IPS-NIHi7 (cell line): Measurements from ENCODE around the gene FMO3.

Source experiments
- DNase-seq: peaks from one replicate; pipeline ENCODE4 v3.0.0; 2012; ENCODE audit warnings: mixed read lengths; ENCODE audit errors: extremely low spot score

FMO3 gene

DNA sequence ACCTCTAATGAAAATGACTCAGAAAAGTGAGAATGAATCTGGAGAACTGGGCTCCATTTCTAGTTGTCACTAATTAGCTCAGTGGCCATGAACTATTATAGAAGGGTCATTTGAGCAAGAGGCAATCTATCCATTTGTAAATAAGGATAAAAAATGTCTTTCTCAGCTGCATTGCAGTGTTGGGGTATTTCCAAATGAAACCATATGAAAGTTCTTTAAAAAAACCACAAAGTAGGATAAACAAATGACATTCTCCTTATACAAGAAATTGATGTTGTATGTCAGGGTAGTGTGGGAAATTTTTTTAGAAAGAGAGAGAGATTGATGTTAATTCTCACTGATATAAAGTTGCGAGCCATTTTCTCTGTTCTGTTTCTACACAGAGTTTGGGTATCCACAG is 26.0 kb downstream of the FMO3 start:
- DNase-seq = no peak

DNA sequence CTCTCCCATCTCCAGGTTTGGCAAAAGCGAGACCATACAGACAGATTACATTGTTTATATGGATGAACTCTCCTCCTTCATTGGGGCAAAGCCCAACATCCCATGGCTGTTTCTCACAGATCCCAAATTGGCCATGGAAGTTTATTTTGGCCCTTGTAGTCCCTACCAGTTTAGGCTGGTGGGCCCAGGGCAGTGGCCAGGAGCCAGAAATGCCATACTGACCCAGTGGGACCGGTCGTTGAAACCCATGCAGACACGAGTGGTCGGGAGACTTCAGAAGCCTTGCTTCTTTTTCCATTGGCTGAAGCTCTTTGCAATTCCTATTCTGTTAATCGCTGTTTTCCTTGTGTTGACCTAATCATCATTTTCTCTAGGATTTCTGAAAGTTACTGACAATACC is 26.4 kb downstream of the FMO3 start:
- DNase-seq = no peak

DNA sequence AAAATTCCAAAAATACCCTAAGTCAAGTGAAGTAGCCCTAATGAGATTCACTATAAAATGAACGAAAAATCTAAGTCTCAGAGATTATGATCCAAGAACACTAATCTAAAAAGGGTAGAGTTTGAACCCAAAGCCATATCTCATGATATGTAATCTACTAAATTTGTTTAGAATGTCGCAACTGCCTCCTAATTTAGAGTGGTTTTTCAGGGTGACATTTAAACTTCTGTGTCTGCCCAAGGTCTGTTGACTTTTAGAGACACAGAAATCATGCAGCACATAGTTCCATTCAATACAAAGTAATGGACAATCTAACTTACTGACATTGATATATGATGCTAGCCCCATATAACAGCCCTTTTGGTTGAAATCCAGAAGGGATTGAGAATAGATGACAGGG is 28.9 kb downstream of the FMO3 start:
- DNase-seq = no peak

DNA sequence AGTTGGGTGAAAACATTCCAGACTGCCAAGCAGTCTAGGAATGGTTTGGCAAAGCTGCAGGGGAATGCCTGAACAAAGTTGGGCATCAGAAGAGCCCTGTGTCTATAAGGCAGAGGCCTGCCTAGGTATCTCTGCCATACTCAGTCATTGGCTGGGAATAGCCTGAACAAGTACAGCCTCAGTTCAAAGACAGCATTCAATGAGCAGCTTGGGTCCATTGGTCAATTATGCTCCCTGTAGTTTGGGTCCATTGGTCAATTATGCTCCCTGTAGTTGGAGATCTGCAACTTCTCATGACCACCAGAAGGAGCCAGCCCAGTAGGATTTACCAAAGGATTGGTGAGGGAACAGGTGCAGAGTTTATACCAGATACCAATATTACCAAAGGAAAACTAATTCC is 31.6 kb downstream of the FMO3 start:
- DNase-seq = no peak

DNA sequence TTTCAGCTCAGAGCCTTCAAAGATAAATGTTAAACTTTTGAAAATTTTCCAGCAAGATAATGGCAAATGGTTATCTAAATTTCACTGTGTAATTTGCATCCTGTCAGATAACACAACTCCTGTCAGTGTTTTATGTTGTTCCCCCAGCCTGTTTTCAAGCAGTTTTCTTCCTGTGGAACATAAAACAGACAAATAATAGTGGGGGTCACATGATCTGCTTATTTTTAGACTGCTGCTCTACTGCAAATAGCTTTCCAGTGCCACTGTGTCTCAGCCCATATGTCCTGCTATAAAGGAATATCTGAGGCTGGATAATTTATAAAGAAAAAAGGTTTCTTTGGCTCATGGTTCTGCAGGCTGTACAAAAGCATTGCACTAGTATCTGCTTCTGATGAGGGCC is 32.2 kb downstream of the FMO3 start:
- DNase-seq = no peak

DNA sequence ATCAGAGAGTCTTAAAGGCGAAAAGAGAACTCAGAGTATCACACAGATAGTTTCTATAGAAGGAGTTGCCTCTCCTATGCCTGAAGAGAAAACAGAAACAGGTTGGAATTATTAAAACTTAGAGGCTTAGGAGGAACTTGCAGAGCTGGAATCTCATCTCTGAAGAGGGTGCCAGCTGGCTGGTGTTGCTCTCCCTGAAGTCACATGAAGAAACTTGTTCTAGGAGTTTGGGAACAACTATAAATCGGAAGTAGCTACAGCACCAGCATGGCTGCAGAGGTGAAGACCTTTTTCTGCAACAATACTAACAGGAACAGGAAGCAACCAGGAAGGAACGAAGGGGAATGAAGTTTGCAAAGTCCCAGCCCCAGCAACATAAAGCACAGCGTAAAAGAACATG is 35.8 kb downstream of the FMO3 start:
- DNase-seq = no peak

DNA sequence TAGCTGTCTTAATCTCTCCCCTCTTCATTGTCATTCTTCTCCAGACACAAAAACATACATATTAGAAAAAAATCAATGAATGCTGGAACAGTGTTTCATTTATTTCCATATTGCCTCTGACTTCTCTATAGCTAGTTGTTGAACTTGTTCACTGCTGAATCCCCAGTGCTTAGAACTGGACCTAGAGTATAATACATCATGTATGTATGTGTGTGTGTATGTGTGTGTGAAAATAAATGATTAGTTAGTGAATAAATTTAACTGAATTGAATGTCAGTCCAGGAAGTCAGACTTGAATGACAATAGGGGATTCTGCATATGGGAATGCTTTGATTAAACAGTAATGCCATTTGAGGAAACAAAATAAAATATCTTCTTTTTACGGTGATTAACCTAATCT is 36.4 kb downstream of the FMO3 start:
- DNase-seq = no peak

DNA sequence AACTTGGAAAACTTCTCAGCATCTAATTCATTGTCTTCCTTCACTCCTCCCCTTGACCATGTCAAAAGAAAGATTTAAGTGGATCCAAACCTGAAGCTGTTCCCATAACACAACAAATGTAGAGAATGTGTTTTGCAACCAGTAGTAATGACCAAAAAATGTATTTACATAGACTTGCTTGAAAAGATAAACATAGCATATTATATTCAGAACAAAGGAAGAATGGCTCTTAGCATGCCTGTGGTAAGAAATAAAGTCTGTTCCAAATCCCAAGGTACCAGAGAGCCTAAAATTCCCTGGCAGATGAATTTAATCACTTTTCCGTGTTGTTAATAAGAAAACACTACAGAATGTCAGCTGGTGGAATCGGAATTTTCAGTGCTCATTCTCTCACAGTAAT is 36.8 kb downstream of the FMO3 start:
- no peak for DNase-seq

DNA sequence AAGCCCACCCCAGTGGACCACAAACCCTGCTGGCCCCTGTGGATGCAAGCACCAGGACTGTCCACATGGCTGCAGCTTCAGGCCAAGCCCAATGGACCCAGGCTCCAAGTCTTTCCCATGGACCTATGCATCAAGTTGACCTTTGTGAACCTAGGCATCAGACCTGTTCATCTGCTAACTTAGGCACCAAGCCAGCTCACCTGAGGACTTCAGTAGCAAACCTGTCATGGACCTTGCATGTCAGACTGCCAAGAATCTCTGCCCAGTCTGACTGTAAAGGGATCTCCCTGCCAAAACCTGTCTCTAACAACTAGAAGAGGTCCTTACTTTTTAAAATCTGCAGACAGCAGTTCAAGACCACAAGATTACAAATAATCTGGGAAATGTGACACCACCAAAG is 37.8 kb downstream of the FMO3 start:
- DNase-seq = no peak

DNA sequence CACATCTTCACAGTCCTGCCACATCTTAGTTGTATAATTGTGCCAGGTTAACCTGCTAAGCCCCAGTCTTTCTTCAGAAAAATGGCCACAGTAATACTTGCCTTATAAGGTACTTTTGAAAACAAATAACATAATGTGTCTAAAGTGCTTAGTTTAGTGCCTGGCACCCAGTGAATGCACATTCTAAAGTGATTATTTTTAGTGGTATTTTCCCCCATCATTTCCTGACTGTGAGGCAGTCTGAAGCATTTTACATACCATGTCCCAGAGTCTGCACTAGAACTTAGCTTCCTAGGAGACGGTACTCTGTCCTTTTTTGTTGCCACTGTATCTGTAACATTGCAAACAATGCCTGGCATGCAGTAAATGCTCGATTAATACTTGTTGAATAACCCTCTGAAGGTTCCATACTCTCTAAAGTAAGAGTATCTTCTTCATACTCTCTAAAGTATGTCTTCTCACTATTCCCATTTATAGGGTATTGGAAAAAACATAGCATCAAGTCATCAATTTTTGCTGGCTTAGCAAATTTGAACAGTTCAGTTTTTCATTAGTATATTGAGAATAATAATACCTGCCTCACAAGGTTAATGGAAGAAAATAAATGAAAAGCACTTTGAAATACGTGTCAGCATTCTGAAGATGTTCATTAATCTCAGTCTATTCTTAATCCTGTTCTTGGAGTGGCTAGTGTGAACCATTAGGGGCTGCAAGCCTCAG is 43.7 kb downstream of the FMO3 start:
- no peak for DNase-seq

DNA sequence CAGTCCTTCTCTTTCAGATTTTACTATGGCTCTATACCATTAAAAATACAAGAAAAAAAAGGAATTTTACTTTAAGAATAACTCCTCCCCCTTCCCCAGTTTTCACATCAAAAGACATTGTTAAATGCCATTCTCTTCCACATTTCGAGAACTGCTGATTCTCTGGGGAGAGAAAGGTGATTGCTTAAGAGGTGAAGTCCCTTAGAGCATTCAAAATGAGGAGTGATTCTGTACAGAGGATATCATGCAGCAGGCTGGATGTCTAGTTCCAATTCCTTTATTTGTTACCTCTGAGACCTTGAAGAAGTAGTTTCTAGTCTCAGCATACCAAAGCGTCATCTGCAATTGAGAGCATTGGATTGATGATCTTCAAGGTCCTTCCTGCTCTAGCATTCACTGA is 46.9 kb downstream of the FMO3 start:
- no peak for DNase-seq

DNA sequence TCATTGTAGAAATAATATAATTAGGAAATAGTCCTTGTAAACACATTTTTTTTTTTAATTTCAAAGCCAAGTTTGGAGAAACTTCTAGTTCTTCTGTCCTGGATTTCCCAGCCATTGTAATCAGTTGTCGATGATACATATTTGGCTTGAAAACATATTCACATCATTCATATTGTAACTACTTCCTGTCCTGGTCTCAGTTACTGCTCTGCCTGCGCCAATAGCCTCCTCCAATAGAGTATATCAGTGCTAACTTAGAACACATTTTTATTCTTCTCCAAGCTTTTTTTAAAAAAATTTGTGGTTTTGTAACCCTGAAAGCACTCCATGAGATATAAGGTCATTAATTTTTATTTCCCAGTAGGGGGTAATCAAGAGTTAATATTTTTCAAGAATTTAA is 48.3 kb downstream of the FMO3 start:
- no peak for DNase-seq

DNA sequence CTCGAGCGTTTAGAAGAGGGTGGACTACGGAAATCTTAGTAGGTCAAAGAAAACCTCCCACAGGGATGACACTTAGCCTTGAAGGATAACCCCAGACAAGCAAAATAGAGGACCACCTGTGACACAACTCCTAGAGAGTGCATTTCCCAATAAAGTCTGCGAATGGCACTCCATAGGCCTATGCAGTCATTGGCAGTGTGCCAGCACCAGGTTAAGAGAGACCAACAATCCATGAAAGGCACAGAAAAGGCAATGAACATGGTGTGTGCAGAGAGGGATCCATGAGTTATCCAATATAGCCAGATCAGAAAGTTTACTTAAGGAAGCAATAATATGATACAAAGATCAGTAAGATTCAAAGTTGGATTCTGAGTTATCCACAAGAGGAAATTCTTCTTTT is 49.2 kb downstream of the FMO3 start:
- no peak for DNase-seq

DNA sequence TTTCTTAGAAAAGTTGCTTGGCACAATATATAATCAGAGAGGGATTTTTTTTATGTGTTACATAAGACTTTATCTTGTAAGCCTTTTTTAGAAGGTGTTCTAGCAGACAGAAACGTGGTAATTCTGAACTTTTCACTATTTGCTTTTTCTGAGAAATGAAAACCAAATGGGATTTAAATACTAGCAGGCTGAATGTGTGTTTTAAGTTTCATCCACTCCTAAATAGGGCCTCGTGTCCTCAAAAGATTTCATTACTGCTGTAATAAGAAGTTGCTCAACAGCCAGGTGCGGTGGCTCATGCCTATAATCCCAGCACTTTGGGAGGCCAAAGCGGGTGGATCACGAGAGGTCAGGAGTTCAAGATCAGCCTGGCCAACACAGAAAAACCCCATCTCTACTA is 49.7 kb downstream of the FMO3 start:
- no peak for DNase-seq

DNA sequence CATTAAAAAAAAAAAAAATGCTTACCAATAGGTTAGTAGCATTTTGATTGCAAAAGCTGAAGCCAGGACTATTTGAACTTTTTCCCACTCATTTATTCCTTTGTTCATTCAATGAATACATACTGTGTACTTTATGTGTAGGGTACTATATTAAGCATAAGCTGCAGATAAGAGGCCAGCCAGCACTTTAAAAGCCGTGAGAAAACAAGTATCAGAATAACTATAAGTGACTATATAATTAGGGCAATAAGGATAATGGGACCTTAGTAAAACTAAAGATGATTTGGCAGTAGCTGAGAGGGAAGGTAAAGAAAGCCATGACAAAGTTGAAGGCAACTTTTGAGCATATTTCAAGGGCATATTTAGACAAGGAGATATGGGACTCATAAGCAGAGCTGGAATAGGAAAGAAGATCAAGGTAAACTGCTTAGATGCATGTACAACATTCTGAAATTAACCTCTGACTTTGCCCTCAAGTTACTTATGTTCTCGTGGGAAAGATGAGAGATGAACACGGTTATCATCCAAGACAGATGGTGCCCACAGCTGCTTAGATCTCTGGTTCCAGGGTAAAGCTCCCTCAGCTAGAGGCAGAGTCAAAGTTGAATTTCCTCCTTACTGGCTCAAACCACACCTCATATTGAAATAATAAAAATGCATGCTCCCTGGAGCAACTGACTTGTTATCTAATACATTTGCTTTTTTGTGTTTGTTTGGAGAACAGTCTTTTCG is 50.4 kb downstream of the FMO3 start:
- DNase-seq = no peak

DNA sequence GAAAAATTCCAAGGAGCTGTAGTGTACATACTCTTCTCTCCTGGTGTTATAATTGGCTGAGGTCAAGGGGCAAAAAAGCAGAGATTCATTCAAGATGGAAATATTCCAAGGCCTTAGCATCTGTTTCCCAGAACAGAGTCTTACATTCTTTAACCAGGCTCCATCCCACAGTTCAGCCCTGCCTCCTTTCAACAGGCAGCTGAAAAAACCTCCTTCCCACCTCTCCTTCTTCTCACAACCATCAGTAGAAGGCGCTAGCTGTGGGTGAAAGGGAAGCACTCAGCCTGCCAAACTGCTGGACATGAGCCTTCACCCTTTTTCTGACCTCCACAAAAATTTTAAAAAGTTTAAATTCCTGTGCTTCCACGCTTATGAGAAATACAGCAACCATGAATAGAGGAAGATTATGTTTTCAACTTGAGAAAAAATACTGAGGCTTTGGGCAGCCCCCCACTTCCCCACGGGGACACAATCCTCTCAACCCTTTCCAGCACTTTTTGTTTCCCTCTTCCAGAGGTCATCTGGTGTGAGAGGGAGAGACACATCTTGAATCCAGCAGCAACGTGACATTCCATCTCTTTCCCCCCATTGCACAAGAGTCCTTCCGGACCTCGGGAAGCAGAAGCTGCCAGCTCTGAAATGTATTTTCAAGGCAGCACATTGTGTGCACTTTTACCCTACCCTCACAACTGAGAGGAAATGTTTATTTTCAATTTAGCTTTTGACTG is 51.1 kb downstream of the FMO3 start:
- DNase-seq = peak; percentile 57

DNA sequence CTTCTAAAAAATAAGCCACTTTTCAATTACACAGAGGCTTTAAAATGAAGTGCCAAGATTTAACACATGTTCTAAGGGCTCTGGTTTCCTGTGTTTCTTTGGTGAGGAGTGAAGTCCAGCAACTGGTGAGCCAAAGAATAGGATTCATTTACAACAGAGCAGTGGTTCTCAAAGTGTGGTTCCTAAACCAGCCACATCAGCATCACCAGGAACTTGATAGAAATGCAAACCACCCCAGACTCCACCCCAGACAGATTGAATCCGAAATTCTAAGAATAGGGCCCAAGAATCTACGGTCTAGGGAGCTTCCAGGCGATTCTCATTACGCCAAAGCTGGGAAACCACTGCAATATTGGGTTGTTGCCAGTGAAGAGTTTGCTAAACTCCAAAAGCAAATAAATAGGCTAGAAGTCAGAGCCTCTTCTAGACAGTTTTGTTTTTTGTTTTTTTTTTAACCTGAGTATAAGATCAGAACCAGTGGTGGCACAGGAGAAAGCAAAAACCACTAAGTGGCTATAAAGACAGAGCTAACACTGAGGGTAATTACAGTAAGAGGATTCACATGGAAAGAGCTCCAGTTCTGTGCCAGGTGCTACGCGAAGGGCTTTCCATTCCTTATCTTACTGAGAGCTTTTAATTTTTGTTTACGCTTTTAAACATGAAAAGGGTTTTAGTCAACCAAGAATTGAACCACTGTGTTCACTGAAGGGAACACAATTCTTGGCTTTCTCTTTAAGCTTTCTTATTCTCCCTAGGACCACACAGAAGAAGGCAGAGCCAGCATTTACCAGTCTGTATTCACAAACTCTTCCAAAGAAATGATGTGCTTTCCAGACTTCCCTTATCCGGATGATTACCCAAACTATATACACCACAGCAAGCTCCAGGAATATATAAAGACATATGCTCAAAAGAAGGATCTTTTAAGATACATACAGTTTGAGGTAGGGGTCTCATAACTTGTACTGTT is 52.0 kb downstream of the FMO3 start:
- no peak for DNase-seq

DNA sequence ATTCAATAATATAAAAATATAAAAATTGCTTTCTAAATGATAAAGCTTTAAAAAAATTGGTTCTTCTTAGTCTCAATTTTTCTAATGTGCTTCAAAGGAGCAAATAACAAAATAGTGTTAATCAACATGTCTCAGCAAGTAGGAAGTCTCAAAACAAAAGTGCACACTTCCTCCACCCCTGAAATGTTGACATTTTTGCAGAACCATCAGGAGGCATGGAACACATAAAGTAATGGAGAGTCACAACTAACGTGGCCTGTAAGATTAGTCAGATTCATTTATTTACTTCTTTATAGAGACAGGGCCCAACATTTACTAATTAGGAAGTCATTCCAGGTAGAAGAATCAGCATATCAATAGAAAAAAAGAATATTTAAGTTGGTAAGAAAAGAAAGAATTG is 59.5 kb downstream of the FMO3 start:
- no peak for DNase-seq

DNA sequence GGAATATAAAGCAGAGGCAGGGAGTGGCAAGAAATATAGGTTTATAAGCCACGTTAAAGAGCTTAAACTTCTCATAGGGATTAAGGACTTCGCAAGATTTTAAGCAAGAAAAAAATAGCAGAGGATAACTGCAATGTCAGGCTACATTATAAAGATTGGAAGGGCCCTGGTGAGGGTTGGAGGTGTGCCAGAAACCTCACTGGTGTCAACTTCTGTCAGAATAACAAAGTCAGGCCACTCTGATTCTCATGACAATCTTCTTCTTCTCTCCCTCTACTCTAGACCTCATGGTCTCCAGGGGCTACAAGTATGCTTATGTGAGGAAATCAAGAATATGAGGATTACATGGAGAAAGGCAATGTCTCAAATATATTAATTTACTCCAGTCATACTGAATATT is 61.8 kb downstream of the FMO3 start:
- DNase-seq = no peak

DNA sequence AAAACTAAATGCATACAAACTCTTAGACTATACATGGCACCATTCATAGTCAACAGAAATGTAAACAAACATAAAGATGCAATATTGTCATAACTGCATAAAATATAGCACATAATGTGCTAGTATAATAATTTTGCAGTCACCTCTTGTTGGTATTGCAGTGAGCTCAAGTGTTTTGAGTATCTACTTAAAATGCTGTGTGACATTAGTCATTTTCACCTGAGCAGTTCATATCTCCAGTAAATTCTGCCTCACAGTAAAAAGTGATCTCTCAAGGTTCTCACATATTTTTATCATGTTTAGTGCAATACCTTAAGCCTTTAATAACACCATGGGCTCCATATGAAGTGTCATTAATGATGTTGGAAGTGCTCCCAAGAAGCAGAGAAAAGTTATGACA is 64.8 kb downstream of the FMO3 start:
- DNase-seq = no peak

DNA sequence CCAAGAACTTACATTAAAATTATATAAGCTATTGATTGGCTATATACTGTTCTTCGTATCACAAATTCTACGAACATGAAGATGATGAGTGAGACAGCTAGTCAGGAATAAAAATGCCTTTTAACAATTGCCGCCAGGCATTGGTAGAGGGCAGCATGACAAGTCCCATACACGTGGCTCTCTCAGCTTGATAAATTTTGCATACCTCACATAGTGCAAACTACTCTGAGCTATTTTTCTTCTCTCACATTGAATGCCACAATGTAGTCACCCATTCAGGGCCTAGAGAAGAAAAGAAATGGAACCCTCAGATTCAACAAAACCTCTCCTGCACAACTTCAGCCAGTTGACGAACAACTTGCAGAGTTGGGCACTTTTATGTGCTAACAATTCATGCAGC is 67.4 kb downstream of the FMO3 start:
- no peak for DNase-seq

DNA sequence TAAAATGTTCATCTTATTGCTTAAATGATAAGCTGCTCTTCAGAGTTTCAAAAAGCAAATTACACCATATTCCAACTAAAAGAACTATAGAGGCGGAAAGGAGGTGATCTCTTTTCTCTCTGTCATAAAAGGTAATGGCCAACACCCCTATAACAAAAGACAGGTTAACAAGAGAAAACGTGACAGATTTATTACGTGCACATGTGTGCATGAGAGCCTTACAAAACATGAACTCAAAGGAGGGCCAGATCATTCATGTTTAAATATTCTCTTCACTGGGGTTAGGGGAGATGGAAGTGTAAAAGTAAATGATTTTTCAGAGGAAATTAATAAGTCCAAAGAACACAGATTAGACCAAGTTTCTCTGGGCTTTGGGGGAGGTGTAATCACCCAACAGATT is 67.8 kb downstream of the FMO3 start:
- no peak for DNase-seq
